ENCODE measurements around the gene KCTD7.
"Not testable (repeated sequence)": the region's sequence is repeated elsewhere in the genome, so short reads cannot be mapped to it uniquely, and the experiment has no call there.

Gene KCTD7

DNA sequence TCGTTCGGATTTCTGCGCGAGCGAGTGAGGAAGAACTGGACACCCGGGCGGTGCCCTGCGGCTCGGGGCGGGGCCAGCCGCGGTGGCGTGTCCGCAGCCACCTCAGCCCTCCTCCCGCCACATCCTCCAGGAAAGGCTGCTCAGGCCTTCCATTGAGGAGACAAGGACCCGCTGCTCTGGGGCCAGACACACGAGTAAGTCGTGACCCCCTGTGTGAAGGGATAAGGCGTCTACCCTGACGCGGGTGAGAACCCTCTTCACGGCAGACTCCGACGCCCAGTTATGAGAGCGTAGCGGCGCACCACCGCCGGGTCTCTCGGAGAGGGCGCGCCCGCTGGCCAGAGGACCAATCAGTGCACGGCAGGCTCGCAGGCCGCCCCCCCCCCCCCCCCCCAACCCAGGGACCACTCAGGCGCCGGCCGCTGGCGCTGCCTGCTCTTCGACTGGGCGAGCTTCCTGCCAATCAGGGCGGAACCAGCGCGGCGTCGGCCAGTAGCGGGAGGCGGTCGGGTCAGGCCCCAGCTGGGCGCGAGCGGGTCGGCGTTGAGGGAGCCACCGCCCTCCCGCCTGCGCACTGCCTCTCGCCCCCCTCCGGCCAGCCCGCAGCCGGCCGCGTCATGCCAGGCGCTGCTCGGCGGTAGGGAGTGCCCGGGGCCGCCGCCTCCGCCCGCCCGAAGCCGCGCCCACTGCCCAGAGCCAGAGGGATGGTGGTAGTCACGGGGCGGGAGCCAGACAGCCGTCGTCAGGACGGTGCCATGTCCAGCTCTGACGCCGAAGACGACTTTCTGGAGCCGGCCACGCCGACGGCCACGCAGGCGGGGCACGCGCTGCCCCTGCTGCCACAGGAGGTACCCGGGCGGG is at the start of gene KCTD7:
Gene KCTD7 (plus strand): TSS at position 521 of the 861 bp plus-strand sequence. CDS start 184 bp downstream, at position 705.
- DNase-seq, result peak; percentile 95

DNA sequence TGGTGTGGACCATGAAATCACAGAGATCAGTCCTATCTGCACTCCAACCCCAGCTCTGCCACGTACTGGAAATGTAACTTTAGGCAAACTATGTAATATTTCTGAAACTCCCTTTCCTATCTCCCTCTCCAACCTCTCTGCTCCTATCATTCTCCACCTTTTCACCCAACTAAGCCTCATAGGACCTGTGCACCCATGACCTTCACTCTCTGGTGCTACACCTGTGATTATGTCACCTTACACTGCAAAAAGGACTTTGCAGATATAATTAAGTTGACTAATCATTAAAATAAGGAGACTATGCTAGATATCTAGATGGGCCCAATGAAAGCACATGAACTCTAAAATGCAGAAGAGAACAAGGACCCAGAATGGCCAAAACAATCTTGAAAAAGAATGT is 48.3 kb upstream of the KCTD7 start:
- not testable (repeated sequence) for DNase-seq

DNA sequence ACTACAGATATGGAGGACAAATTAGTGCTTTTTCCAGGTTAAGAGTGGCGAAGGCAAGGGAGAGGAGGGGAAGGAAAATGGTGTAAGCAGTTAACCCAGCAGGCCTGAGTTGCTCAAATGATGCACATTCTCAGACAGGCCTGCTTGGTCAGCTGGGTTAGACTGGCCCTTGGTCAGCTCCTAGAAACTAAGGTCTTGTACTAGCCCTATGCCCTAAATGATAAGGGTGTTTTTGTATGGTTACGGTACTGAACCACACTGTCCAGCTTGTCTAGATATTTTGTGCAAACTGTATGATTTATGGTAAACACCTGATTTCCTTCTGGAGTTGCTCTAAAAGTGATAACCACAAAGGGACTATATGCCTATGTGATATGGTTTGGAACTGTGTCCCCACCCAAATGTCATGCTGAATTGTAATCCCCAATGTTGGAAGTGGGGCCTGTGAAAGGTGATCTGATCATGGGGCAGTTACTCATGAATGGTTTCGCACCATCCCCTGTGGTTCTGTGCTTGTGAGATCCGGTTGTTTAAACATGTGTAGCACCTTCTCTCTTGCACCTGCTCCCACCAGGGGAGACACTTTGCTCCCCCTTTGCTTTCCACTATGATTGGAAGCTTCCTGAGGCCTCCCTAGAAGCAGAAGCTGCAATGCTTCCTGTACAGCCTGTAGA is 45.7 kb upstream of the KCTD7 start:
- not testable (repeated sequence) for DNase-seq

DNA sequence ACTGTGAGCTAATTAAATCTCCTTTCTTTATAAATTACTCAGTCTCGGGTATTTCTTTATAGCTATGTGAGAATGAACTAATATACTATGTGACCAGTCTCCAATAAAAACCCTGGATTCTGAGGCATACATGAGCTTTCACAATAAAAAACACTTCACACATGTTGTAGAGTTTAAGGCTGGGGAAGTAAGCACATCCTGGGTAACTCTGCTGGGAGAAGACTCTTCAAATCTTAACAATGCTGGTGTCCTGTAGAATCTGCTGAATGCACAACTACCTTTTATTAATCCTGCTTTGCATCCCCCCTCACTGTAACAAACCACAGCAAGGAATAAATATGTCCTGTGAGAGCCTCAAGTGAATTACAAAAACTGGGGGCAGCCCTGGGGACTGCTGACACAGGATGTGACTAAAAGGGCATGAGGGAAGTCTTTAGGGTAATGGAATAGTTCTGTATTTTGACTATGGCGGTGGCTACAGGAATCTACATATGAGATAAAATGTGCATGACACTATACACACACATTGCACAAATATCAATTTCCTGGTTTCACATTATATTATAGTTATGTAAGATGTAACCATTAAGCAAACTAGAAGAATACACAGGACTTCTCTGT is 45.1 kb upstream of the KCTD7 start:
- DNase-seq, result no peak

DNA sequence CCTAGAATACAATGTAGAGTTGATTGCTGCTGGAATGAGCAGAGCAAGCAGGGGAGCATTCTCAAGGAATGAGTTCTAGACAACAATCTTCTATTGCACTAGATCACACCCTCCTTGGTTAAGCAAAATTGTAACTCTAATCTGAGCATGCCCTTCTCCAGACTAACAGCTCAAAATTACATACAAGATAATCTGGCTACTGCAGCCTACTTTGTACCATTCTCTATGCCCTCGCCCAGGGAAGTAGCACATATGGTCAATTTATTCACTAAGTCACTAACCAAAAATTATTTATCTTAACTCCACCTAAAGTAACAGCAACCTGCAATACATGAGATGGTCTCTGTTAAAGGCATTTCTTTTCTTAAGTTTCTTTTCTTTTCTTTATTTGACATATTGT is 42.5 kb upstream of the KCTD7 start:
- DNase-seq, result no peak

DNA sequence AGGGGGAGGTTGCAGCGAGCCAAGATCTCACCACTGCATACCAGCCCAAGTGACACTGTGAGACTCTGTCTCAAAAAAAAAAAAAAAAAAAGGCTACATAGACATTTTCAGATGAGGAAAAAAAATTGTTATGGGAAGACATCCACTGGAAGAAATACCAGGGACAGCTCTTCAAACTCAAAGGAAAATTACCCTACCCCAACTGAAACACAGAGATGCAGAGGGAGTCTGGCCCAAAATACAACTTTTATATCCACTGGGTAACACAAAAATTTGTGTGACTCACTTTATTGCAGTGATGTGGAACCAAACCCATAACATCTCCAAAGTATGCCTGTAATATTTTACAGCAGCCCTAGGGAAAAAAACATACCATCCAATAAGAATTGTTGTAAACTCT is 40.5 kb upstream of the KCTD7 start:
- not testable (repeated sequence) for DNase-seq

DNA sequence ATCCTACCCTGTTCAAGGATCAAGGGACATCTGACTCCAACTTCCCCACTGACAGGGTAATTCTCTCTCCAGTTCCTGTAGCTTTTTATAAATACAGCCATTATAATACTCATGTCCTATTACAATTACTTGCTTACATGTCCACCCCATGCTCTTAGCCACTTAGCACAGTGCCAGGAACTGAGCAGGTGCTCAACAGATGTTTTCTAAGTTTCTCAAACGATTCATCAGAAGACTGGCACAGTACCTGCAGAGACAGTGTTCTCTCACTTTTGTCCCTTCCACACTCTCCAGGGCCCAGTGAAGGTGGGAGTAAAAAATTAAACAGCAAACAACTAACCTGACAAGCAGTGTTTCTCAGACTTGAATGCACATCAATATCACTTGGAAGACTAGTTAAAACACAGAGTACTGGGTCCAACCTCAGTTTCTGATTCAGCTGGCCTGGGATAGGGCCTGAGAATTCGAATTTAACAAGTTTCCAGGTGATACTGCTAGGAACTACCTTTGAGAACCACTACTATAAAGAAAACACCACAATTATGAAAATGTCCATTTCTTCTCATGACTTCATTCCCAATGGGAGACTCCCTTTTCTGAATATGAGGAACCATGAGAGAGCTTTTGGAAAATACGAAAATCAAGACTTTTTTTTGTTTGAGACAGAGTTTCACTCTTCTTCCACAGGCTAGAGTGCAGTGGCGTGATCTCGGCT is 39.7 kb upstream of the KCTD7 start:
- DNase-seq, result not testable (repeated sequence)

DNA sequence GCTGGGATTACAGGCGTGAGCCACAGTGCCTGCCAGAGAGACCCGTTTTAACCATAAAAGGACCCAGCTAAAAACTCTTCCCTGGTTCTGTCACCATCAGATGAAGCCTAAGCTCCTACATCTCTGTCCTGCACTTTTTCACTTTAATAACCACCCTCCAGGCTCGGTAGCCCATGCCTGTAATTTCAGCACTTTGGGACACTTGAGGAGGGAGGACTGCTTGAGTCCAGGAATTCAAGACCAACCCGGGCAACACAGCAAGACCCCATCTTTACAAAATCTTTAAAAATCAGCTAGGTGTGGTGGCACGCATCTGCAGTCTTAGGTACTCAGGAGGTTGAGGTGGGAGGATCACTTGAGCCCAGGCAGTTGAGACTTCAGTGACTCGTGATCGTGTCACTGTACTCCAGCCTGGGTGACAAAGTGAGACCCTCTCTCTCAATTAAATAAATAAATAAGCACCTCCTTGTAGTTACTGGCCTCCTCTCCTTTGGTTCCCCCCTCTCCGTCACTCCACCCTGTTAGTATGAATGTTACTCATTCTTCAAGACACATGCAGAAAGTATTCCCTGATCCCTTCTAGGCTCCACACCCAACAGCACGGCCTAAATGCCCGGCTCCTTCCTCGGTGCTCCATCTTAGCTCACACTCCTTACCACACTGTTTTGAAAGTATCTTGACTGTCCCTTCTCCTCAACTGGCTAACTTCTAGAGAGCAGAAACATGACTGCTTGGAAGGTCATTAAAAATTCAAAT is 38.2 kb upstream of the KCTD7 start:
- DNase-seq, result not testable (repeated sequence)

DNA sequence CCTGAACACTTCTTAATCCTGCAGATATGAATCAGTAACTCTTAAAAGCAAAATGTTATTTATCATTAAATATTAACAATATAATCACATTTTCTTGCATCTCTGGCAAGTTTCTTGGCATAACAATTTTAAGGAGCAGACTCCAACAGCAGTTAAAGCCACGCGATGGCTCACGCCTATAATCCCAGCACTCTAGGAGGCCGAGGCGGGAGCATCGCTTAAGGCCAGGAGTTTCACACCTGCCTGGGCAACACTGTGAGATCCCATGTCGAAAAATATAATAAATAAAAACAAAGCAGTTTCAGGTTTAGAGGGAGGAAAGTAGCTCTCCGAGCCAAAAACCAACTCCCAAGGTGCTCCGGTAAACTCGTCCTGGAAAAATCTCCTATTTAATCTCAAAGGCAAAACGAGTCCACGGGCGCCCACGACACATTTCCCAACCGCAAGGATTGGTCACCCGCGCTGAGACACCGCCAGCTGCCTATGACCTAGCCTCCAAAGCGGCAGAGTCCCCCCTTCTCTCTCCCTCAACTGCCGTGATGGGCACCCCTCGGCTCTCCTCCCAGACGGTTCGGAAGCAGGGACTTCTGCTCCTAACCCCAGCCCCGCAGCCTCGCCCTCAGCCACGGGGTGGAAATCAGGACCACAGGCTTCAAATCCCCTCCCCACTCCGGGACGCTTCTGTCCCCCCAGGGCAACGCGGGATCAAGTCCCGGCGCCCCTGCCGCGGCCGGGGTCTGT is 37.5 kb upstream of the KCTD7 start:
- DNase-seq, result not testable (repeated sequence)

DNA sequence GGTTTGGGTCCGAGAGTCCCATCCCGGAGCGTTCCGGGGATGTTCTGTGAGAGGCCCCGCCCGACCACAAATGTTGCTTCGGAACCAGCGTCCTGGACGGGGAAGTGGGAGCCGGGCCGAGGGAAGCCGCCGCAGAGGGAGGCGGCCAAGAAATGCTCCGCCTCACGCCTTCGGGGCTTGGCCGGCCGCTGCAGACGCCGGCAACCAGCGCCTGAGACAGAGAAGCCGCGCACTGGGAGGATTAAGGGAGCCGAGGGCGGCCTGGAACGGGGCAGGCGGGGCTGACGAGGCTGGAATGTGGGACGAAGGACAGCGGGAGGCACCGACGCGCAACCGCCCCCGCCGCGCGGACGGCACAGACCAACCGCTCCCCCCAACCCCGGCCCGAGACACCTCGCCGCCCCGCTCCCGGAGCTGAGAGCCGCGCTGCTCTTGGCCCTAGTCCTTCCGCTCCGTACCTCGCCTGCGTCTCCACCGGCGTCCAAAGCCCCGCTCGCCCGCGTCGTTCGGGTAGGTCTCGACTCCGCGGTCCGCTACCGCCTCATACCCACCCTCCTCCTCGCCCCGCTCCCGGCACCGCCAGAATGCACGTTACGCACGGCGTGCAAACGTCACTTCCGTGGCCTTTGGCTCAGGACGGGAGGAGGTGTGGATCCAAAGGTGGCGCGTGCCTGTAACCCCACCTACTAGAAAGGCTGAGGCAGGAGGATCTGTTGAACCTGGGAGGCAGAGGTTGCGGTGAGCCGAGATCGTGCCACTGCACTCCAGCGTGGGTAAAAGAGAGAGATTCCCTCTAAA is 36.7 kb upstream of the KCTD7 start:
- DNase-seq, result peak; percentile 89

DNA sequence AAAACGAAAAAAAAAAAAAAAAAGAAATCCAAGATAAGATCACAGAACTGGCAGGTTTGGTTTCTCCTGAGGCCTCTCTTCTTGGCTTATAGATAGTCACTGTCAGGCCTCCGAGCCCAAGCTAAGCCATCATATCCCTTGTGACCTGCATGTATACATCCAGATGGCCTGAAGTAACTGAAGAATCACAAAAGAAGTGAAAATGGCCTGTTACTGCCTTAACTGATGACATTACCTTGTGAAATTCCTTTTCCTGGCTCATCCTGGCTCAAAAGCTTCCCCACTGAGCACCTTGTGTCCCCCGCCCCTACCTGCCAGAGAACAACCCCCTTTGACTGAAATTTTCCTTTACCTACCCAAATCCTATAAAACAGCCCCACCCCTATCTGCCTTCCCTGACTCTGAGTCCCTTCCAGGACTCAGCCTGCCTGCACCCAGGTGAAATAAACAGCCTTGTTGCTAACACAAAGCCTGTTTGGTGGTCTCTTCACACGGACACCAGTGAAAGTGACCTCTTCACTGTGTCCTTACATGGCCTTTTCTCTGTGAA is 36.0 kb upstream of the KCTD7 start:
- DNase-seq, result not testable (repeated sequence)

DNA sequence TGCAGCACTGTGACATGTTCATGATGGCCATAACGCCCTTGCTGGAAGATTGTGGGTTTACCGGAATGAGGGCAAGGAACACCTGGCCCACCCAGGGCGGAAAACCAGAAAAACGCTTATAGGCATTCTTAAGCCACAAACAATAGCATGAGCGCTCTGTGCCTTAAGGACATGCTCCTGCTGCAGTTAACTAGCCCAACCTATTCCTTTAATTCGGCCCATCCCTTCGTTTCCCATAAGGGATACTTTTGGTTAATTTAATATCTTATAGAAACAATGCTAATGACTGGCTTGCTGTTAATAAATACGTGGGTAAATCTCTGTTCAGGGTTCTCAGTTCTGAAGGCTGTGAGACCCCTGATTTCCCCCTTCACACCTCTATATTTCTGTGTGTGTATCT is 34.6 kb upstream of the KCTD7 start:
- DNase-seq, result not testable (repeated sequence)

DNA sequence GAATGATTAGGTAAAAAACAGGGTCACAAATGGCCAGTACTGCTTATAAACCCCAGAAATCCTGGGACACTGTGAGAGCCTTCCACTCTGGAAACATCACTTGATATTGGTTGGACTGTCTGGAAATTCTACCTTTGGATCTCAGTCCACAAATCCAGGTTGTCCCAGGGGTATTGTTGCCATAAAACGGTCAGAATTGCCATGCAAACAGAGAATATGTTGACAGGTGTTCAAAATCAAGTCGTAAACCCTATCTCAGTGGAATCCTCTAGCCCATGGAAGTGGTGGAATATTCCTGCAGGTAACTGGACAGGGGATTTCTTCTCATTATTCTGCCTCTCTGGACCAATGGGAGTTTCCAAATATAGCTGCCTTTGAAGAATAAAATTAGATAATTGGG is 31.2 kb upstream of the KCTD7 start:
- DNase-seq, result no peak

DNA sequence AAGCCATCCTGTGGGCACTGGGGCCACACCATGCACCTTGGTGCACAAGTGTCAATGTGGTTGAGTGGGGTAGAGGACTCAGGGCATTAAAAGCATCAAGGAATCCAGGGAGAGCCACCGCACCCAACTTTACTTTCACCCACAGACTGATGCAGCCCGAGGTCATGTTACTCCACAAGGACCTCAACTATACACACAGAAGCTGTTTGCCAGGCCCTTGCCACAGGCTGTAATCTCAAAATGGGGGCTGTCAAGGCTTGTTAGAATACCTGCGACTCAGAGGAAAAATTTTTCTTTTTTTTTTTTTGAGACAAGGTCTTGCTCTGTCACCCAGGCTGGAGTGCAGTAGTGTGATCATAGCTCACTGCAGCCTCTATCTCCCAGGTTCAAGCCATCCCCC is 26.5 kb upstream of the KCTD7 start:
- no peak for DNase-seq

DNA sequence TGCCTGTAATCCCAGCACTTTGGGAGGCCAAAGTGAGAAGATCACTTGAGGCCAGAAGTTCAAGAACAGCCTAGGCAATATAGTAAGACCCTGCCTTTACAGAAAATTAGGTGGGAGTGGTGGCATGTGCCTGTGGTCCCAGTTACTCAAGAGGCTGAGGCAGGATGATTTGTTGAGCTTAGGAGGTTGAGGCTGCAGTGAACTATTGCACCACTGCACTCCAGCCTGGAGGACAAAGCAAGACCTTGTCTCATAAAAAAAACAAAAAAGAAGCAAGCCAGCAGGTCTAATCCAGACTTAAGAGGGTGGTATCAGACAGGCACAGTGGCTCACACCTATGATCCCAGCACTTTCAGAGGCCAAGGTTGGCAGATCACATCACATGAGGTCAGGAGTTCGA is 24.5 kb upstream of the KCTD7 start:
- DNase-seq, result no peak

DNA sequence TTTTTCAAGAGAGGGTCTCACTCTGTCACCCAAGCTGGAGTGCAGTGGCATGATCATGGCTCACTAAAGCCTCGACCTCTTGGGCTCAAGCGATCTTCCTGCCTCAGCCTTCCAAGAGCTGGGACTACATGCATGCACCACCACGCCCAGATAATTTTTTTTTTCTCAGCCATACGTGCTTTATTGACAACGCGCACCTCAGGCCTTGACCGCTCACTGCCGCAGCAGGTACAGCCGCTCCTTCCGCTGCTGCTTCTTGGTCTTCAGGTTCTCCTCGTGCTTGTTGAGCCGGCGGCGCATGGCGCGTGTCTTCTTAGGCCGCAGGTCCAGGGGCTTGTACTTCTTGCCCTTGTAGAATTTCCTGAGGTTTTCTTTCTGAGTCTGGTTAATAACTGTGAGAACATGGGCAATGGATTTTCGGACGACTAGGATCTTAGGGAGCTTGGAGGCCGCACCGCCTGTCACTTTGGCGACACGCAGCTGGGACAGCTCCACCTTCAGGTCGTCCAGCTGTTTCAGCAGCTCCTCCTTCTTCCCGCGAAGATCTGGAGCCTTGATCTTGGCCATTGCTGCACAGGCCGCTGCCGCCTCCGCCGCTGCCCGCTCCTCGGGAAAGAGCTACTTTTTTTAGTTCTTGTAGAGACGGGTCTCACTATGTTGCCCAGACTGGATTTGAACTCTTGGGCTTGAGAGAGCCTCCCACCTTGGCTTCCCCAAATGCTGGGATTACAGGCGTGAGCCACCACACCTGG is 22.0 kb upstream of the KCTD7 start:
- not testable (repeated sequence) for DNase-seq

DNA sequence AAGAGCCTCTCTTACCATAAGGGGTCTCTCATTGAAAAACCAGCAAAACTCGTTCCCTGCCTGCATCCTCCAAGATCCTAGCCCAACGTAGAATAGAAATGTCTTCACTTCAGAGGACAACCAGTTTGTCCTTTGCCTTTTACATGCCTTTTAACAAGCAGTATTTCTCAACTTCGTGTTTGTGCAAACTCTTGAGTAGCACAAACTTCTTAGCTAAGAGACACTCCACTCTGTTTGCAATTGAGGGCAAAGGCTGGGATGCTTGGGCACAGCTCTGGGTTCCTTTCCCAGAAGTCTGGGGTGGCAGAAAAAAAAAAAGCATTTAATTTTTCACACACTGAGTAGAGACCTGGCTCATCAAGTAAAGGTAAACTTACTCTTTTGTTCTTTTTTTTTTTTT is 19.5 kb upstream of the KCTD7 start:
- DNase-seq, result no peak

DNA sequence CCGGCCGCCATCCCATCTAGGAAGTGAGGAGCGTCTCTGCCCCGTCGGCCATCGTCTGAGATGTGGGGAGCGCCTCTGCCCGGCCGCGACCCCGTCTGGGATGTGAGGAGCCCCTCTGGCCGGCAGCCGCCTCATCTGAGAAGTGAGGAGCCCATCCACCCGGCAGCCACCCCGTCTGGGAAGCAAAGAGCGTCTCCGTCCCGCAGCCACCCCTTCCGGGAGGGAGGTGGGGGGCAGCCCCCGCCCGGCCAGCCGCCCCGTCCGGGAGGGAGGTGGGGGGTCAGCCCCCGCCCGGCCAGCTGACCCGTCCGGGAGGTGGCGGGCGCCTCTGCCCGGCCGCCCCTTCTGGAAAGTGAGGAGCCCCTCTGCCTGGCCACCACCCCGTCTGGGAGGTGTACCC is 14.1 kb upstream of the KCTD7 start:
- not testable (repeated sequence) for DNase-seq

DNA sequence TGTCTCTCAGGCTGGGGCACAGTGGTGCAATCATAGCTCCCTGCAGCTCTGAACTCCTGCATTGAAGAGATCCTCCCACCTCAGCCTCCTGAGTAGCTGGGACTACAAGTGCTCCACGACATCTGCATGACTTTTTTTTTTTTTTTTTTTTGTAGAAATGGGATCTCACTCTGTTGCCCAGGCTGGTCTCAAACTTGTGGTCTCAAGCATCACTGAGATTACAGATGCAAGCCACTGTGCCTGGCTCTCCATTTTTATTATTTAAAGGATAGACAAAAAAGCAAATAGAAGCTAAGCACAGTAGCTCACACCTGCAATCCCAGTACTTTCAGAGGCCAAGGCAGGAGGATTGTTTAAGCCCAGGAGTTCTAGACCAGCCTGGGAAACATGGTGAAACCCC is 13.0 kb upstream of the KCTD7 start:
- DNase-seq, result no peak

DNA sequence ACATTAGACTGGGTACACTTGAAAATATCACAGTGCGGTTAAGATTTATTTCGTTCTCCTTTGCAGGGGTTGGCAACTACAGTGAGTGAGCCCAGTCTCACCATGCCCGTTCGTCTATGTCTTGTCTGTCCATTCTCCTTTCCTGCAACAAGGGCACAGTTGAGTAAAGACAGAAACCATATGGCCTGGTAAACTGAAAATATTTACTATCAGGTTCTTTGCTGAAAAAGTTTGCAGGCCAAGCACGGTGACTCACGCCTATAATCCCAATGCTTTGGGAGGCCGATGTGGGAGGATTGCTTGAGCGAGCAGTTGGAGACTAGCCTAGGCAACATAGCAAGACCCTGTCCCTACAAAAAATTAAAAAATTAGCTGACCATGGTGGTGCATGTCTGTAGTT is 11.4 kb upstream of the KCTD7 start:
- no peak for DNase-seq

Measured in NCI-H1436 (cell line).